Measurements from ENCODE around the gene DCLK1. TPM values are rescaled to one million over a fixed set of nuclear protein-coding genes. Genes with fewer than 3 reads are reported as not detected.

DCLK1 gene
- total RNA-seq, 1 experiment from 2014 or later, result not detected

DNA sequence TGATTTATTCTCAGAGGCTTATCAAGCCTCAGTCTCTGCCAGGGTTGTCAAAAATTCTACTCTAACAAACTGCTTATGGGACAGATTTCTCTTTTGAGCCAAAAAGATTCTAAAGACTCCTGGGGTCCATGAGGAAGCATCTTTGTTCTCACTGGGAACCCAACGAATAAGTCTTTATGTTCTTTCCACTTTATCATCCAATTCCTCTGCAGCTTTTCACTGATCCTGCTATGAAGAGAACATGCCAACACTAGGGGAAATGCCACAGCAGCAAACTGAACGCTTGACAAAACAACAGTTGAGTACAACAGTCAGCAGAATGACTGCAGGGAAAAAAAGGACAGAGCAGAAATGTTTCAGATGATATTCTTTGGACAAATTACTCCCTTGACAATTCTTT lies 22.2 kb downstream of the DCLK1 start:
- Mint-ChIP-seq H3K4me3 (ENCODE audit: unreplicated experiment) (no peak overlapping the region), H3K36me3 (ENCODE audit: insufficient read depth, unreplicated experiment) (no peaks in the 10 kb centered on the region), H3K4me1 (ENCODE audit: low read depth, unreplicated experiment) (no peaks in the 10 kb centered on the region), H3K27ac (ENCODE audit: unreplicated experiment) (no peak overlapping the region), H3K27me3 (ENCODE audit: insufficient read depth, unreplicated experiment) (no peaks in the 10 kb centered on the region), H3K9me3 (ENCODE audit: unreplicated experiment) (no peaks in the 10 kb centered on the region)
- TF ChIP-seq, protein P1, sequence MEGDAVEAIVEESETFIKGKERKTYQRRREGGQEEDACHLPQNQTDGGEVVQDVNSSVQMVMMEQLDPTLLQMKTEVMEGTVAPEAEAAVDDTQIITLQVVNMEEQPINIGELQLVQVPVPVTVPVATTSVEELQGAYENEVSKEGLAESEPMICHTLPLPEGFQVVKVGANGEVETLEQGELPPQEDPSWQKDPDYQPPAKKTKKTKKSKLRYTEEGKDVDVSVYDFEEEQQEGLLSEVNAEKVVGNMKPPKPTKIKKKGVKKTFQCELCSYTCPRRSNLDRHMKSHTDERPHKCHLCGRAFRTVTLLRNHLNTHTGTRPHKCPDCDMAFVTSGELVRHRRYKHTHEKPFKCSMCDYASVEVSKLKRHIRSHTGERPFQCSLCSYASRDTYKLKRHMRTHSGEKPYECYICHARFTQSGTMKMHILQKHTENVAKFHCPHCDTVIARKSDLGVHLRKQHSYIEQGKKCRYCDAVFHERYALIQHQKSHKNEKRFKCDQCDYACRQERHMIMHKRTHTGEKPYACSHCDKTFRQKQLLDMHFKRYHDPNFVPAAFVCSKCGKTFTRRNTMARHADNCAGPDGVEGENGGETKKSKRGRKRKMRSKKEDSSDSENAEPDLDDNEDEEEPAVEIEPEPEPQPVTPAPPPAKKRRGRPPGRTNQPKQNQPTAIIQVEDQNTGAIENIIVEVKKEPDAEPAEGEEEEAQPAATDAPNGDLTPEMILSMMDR (IDR thresholded peaks at IDR 0.05; ENCODE audit: insufficient read depth in 1 of 2, low read depth in 1 of 2, low read length in 1 of 2, severe bottlenecking in 1 of 2, unreplicated experiment in 1 of 2), result no peak
- H3K9me3 ChIP-seq, result no peaks in the 10 kb centered on the region; the same call in 1 of the 2 replicates
- no peaks in the 10 kb centered on the region for H3K4me1 ChIP-seq
- intact Hi-C loops (cut with micrococcal nuclease; ENCODE audit: unreplicated experiment), result no loop called here
- POLR2A ChIA-PET, result no interaction called here
- no peaks in the 10 kb centered on the region for H3K36me3 ChIP-seq (ENCODE audit: control insufficient read depth, insufficient read depth, low read length)
- no peak for DNase-seq
- BruUV-seq (replicated peaks), result no TSS peak
- H3K27me3 ChIP-seq (replicated peaks; ENCODE audit: control insufficient read depth, insufficient read depth, low read length), result no peaks in the 10 kb centered on the region; the same call in 1 of the 2 replicates
- CTCF ChIA-PET, result no interaction called here
- no peak overlapping the region for H3K4me3 ChIP-seq (ENCODE audit: low read depth, low read length)

DNA sequence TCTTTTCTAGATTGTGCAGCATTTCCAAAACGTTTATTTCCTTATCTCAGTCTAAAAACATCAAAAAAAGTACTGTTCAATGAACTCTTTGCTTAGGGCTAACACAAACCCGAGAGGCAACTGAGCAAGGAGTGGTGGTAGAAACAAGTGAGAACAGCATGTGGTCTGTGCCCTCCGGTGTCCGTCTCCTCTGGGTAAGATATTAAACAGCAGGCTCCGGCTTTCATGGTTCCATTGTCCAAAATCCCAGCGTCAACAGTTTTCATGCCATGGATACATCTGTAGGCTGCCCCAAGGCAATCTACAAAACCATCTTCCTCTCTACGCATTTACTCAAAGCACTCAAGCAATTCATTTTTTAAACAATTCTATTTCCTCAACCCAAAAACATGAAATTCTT lies 22.8 kb downstream of the DCLK1 start:
- H3K9me3 Mint-ChIP-seq (ENCODE audit: unreplicated experiment), result no peaks in the 10 kb centered on the region
- no peaks in the 10 kb centered on the region; the same call in 1 of the 2 replicates for H3K27me3 ChIP-seq (replicated peaks; ENCODE audit: control insufficient read depth, insufficient read depth, low read length)
- no peak overlapping the region for H3K27ac Mint-ChIP-seq (ENCODE audit: unreplicated experiment)
- no peak overlapping the region for H3K4me3 ChIP-seq (ENCODE audit: low read depth, low read length)
- no peaks in the 10 kb centered on the region for H3K36me3 Mint-ChIP-seq (ENCODE audit: insufficient read depth, unreplicated experiment)
- TF ChIP-seq, protein P1 (IDR thresholded peaks at IDR 0.05; ENCODE audit: insufficient read depth in 1 of 2, low read depth in 1 of 2, low read length in 1 of 2, severe bottlenecking in 1 of 2, unreplicated experiment in 1 of 2), result no peak
- POLR2A ChIA-PET, result no interaction called here
- DNase-seq, result no peak
- no peaks in the 10 kb centered on the region for H3K4me1 ChIP-seq
- intact Hi-C loops (cut with micrococcal nuclease; ENCODE audit: unreplicated experiment), result no loop called here
- no peaks in the 10 kb centered on the region for H3K36me3 ChIP-seq (ENCODE audit: control insufficient read depth, insufficient read depth, low read length)
- no peaks in the 10 kb centered on the region for H3K4me1 Mint-ChIP-seq (ENCODE audit: low read depth, unreplicated experiment)
- H3K27me3 Mint-ChIP-seq (ENCODE audit: insufficient read depth, unreplicated experiment), result no peaks in the 10 kb centered on the region
- CTCF ChIA-PET, result no interaction called here
- no peak overlapping the region for H3K4me3 Mint-ChIP-seq (ENCODE audit: unreplicated experiment)
- H3K9me3 ChIP-seq, result no peaks in the 10 kb centered on the region; the same call in 1 of the 2 replicates
- BruUV-seq (replicated peaks), result no TSS peak

DNA sequence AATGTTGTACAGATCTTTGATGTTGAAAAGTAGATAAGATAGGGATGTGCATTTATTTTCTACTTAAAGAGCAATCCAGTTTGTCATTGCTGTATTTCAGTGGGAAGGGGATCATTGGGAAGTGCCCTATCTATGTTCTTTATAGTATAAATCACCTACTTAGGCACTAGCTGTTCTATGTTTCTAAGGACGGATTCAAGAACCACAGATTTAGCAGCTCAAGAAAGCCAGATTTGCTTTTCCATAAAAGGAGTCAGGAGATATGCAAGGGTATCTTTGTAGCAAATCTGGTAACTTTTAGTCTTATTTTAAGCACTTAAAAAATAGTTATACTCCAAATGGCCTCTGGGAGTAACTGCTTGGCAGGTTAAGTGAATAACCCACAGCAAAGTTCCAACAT lies 23.7 kb downstream of the DCLK1 start:
- intact Hi-C loops (cut with micrococcal nuclease; ENCODE audit: unreplicated experiment), result no loop called here
- CTCF ChIA-PET, result no interaction called here
- H3K4me3 ChIP-seq (ENCODE audit: low read depth, low read length), result no peak overlapping the region

More for the DNA sequence above, 23.7 kb downstream of the DCLK1 start:
- Mint-ChIP-seq H3K36me3 (ENCODE audit: insufficient read depth, unreplicated experiment) (no peaks in the 10 kb centered on the region), H3K9me3 (ENCODE audit: unreplicated experiment) (no peaks in the 10 kb centered on the region), H3K27me3 (ENCODE audit: insufficient read depth, unreplicated experiment) (no peaks in the 10 kb centered on the region), H3K4me1 (ENCODE audit: low read depth, unreplicated experiment) (no peaks in the 10 kb centered on the region), H3K4me3 (ENCODE audit: unreplicated experiment) (no peak overlapping the region), H3K27ac (ENCODE audit: unreplicated experiment) (no peak overlapping the region)
- no peaks in the 10 kb centered on the region for H3K4me1 ChIP-seq
- H3K9me3 ChIP-seq, result no peaks in the 10 kb centered on the region; the same call in 1 of the 2 replicates
- POLR2A ChIA-PET, result no interaction called here
- DNase-seq, result no peak
- BruUV-seq (replicated peaks), result no TSS peak
- no peaks in the 10 kb centered on the region for H3K36me3 ChIP-seq (ENCODE audit: control insufficient read depth, insufficient read depth, low read length)
- H3K27me3 ChIP-seq (replicated peaks; ENCODE audit: control insufficient read depth, insufficient read depth, low read length), result no peaks in the 10 kb centered on the region; the same call in 1 of the 2 replicates
- TF ChIP-seq, protein P1 (IDR thresholded peaks at IDR 0.05; ENCODE audit: insufficient read depth in 1 of 2, low read depth in 1 of 2, low read length in 1 of 2, severe bottlenecking in 1 of 2, unreplicated experiment in 1 of 2), result no peak
